AG08396 (cell line): ENCODE results near the gene GCNT2.
"Not testable (repeated sequence)": the region's sequence is repeated elsewhere in the genome, so short reads cannot be mapped to it uniquely, and the experiment has no call there.

ENCODE experiments used
- DNase-seq: peaks from one replicate; pipeline ENCODE4 v3.0.0; 2012; ENCODE audit warnings: low spot score, mixed read lengths

The GCNT2 gene

DNA sequence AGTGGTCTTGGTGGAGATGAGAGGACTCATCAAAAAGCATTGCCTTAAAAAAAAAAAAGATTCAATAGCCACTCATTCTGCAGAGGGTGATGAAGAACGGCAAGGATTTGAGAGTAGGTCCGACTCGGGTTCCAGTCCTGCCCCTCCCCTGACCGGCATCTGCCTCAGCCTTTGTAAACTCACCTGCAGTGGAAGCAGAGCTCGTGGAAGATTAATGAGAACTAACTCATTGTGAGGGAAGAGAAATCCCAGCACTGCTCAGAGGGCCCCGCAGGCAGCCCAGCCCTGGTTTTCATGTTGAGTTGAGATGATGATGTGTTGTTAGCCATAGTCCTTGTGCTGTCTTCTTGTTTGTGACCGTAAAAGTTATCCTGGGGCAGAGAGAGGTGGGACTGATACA is 59.4 kb downstream of the GCNT2 start:
- DNase-seq: no peak

DNA sequence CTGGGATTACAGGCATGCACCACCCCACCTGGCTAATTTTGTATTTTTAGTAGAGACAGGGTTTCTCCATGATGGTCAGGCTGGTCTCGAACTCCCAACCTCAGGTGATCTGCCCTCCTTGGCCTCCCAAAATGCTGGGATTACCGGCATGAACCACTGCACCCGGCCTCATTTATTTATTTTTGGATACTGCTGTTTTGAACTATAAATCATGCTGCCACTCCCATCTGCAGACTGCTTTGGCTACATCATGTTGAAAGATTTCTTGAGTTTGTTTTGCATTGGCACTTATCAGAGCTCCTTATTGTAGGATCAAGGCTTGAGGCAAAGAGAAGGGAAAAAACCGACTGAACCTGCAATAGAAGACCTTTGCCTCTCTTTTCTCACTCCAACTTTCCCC is 60.3 kb downstream of the GCNT2 start:
- not testable (repeated sequence) for DNase-seq

DNA sequence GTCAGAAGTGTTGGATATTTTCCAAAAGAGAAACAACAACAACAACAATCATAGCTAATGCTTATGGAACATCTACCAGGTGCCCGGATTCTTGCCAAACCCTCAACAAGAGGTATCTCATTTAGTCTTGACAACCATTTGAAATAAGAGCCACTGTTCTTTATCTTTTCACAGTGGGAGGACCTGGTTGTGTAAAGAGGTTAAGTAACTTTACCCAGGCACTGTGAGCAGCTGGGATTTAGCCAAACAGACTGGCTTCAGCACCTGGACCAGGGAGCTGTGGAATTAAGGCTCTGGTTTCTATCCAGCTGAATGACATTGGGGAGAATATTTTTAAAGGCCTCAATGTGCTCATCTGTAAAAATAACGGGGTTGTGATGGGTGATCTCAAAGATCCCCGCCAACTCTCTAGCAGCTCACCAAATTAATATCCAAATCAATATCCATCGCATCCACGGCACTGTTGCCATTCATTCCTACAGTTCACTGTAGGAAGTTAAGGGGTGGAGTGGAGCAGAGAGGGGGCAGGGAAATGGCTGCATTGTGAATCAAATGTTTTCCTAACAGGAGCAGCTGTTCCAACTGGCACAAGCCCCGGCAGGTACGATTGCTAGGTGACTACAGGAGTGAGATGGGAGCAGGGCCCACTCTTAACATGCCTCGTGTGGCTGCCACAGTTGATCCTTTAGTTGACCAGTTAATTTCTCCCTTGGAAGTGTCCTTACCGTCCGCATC is 61.8 kb downstream of the GCNT2 start:
- DNase-seq: no peak

DNA sequence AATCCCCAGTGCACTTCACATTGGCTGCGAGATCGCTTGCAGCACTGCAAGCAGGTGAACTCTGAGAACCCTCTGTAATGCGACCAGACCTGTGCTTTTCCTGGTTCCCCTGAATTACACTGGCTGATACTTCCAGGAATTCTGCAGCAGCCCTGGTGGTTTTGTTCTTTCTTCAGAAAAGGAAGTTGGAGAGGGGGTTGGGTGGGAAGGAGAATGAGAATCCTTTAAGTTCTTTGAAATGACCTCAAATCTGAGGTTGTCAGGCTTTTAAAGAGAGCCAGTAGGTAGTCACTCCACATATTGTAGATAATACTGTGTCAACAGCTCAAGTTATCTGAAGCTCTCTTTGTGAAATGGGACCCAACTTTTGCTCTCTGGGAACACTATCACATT is 62.4 kb downstream of the GCNT2 start:
- no peak for DNase-seq

DNA sequence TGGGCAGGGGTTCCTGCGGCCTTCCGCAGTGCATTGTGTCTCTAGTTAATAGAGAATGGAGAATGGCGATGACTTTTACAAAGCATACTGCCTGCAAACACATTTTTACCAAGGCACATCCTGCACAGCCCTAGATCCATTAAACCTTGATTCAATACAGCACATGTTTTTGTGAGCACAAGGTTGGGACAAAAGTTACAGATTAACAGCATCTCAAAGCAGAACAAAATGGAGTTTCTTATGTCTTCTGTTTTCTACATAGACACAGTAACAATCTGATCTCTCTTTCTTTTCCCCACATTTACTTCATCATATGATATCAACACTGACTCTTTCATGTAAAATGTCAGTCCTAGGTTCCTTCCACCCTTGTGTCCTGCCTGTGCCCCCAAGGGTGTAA is 63.5 kb downstream of the GCNT2 start:
- DNase-seq: no peak

DNA sequence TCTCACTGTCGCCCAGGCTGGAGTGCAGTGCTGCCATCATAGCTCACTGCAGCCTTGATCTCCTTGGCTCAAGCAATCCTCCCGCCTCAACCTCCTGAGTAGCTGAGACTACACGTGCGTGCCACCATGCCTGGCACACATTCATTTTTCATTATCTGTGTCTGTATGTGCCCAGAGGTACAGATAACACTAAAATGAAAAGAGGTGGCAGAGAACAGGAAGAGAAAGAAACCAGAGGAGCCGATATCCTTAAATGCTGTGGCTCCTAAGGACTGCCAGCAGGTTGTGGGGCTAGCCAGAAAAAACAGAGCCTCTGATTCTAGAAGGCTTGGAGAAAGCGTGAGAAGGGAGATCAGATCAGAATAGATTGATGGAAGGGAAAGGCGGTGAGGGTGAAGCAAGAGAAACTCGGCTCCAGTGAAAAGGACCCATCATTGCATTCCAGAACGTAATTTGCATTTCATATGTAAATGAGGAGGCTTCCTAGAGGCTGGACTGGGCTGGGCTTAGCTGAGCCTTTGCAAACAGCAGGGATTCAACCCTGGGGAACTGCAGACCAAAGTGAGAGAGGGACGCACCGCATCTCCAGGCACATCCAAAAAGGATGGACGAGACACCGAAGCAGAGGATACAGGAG is 64.2 kb downstream of the GCNT2 start:
- DNase-seq: no peak

DNA sequence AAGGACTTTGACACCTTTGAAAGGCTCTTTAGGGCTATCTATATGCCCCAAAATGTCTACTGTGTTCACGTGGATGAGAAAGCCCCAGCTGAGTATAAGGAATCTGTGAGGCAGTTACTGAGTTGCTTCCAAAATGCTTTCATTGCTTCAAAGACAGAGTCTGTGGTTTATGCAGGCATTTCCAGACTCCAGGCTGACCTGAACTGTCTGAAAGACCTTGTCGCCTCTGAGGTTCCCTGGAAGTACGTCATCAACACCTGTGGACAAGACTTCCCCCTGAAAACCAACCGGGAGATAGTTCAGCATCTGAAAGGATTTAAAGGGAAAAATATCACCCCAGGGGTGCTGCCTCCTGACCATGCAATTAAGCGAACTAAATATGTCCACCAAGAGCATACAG is 65.2 kb downstream of the GCNT2 start:
- no peak for DNase-seq

DNA sequence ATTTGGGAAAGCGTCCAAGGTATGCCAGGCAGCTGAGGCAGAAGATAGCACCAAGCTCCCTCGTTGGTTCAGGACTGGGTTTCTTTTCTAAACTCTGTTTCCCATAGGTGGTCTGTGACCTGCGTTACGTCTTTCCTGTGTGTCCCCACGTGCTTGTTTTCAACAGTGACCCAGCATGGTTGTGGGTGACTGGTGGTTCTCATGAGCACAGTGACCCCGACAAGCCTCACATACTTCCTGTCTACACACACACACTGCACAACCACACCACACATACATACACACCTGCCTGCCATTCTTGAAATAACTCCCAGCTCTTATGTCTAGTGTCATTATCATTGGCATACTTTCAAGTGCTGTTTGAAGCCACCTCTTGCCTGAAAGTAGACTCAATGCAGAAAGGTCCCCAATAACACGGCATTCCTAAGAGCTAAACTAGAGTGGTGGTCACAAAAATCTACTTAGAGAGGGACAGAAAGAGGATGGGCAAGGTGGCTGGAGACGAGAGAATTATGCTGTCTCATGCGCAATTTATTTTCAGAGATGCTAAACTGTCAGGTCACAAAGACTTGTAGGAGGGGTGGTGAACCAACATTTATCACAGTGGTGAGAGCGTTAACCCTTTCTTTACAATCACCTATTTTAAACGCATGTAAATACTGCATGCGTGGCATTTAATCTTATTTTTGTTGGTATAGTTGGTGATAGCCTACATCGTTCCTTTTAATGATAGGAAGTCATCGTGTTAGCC is 66.7 kb downstream of the GCNT2 start:
- no peak for DNase-seq

DNA sequence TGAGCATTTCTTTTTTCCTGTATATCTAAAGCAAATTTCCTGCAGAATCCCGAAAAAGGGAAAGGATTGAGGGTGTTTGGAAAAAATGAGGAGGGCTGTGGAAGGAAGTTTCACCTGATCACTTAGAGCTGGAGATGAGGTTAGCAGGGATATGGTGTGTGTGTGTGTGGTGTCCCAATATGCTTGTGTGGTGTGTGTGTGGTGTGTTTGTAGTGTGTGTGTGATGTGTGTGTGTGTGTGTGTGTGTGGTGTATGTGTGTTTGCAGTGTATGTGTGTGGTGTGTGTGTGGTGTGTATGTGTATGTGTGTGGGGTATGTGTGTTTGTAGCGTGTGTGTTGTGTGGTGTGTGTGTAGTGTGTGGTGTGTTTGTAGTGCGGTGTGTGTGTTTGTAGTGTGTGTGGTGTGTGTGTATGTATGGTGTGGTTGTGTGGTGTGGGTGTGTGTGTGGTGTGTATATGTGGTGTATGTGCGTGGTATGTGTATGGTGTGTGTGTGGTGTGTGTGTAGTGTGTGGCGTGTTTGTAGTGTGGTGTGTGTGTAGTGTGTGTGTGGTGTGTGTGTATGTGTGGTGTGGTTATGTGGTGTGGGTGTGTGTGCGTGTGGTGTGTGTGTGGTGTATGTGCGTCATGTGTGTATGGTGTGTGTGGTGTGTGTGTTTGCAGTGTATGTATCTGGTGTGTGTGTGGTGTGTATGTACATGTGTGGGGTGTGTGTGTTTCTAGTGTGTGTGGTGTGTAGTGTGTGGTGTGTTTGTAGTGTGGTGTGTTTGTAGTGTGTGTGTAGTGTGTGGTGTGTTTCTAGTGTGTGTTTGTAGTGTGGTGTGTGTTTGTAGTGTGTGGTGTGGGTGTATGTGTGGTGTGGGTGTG is 67.6 kb downstream of the GCNT2 start:
- no peak for DNase-seq

DNA sequence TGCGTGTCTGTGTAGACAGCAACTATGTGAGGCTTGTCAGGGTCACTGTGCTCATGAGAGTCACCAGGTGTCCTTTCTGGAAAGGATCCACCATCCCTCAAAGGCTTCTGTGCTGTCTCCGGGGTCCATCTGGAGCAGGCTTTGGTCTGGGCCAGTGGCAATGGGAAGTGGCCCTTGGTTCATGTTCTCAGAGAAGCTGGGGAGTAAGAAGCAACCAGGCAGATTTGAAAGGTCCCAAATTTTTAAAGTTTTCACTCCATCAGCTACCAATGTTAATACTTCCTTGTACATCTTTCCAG is 68.2 kb downstream of the GCNT2 start:
- DNase-seq: no peak

DNA sequence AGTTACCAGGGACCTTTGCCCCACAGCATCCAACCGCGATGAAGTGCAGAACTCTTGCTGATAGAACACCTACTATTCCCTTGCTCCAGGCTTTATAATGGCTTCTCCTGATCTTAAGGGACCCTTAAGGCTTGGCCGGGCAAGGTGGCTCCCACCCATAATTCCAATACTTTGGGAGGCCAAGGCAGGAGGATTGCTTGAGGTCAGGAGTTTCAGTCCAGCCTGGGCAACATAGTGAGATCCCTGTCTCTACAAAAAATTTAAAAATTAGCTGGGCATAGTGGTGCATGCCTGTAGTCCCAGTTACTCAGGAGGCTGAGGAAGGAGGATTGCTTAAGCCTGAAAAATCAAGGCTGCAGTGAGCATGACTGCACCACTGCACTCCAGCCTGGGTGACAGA is 68.8 kb downstream of the GCNT2 start:
- no peak for DNase-seq

DNA sequence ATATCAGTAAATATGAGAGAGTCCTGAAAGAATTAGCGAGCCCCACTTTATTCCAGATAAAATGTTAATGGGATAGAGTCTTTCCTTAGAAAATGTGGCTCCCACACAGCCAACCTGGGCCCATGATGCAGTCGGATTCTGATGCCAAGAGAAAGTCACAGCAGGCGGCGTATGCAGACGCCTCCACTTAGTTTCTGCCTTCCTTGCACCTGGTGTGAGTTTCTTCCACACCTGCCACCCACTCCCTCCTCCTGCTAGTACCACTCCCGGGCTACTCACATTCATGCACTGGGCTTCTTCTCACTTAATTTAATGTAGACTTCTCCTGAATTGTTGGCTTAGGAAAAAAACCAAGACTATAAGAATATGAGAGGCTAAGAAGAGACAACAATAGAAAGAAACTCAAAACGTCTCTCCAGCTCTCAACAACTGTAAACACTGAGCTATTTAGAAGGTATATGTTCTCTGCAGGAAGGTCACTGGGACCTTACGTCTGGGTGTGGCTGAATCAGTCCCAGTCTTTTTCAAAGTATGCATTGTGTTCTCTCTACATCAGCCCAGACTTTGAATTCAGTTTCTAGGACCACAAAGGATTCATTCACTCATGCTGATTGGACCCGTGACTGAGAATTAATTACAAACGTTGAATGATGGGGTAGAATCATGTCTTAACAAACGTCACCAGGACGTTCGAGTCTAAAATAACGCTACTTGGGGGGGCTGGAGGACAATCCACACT is 70.4 kb downstream of the GCNT2 start:
- DNase-seq: no peak

DNA sequence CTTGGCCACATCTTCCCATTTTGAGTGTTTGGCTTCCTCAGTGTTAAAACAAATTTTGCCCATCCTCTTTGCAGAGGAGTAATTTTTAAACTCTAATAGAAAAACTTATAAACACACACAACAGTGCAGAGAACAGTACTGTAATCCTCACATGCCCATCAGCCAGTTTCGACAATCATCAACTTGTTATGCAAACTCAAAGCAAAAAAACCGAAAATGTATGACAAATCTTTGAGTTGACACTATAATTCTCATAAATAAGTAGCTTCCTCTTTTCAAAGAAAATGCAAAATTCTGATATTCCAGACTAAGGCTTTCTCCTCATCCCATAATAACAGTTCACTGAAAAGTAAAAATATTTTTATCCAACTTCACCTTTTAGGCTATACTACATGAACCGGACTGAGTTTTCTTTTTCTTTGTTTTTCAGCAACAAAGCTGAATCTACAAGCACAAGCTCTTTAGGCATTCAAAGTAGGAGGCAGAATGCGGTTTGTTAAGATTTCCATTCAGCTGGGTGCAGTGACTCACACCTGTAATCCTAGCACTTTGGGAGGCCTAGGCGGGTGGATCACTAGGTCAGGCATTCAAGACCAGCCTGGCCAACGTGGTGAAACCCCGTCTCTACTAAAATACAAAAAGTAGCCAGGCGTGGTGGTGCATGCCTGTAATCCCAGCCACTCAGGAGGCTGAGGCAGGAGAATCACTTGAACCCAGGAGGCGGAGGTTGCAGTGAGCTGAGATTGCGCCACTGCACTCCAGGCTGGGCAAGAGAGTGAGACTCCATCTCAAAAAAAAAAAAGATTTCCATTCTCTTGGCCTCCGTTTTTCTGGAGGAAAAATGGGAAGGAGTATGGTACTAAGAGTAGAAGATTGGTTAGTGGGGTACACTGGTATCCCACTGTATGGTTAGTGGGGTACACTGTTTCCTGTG is 74.8 kb downstream of the GCNT2 start:
- DNase-seq: no peak

DNA sequence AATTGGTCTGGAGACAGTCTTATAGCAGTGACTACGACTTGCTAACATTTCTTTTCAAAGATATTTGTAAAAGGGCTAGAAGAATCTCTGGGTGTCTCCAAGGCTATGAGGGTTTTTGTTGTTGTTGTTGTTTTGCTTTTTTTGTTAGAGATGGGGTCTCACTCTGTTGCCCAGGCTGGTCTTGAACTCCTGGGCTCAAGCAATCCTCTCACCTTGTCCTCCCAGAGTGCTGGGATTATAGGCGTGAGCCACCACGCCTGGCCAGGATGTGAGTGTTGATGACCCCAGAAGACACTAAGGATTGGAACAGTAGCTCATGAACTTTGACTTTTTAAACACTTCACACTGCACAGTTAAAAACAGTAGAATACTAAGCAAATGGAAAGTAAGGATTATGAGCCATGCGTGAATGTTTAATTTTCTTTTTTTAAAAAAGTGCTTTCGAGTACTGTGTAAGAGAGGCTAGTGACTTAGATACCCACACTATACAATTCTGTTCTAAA is 76.4 kb downstream of the GCNT2 start:
- no peak for DNase-seq

DNA sequence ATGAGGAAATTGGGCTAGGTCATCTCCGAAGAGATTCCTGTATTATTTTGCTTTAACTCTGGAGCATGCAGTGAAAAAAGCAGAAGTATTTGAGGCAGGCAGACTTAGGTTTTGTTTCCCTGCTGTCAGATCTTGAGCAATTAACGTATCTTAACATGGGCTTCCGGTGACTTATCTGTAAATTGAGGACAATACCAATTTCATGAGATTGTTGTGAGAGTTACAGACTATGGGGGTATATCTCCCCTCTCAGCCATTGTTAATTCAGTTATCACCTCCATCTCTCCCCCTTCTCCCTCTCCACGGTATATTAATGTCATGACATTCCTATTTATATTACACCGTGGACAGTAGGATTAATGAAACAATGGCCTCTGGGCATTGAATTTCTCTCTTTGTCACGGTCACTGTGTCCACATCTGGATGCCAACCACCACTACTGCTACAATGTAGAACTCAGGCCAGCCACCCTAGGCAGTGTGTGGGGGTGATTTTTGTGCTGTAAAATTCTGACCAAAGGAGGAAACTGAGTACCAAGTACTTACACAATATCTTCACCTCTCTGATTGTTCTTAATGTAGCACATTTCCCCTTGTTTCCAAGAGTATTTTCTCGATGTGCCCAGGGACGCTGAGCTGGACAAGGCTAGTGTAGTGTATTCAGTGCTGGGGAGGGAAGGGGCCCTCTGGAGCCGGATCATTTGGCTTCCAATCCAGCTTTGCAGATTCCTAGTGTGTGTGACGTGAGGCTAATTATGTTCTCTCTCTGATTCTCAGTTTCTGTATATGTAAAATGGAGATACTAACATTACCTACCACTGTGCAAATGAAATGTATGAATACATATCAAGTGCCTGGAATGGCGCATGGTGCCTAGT is 77.2 kb downstream of the GCNT2 start:
- no peak for DNase-seq

DNA sequence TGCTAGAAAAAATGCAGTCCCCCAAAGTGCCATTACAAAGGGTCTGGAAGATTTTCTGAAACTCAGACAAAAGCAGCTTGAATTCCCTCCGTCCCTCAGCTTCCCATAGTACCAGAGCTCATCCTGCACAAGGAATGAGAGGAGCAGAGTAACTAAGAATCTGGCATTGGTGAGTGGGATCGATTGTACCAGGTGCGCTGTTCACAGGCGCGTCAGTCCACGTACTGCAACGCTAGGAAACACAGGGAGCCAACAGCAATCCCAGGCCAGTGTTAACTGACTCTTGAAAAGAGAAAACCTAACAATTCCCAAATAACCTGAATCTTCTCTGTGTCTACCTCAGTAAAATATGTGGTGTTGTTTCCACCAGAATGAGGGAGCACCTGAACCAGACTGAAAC is 77.9 kb downstream of the GCNT2 start:
- no peak for DNase-seq

DNA sequence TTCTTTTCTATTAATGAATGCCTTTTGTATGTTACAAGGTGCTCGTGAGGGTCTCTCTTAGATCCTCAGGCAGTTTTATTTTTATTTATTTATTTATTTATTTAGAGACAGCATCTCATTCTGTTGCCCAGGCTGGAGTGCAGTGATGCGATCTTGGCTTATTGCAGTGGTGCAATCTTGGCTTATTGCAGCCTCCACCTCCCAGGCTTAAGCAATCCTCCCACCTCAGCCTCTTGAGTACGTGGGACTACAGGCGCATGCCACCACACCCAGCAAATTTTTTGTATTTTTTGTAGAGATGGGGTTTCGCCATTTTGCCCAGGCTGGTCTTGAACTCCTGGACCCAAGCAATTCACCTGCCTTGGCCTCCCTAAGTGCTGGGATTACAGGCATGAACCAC is 79.5 kb downstream of the GCNT2 start:
- not testable (repeated sequence) for DNase-seq

DNA sequence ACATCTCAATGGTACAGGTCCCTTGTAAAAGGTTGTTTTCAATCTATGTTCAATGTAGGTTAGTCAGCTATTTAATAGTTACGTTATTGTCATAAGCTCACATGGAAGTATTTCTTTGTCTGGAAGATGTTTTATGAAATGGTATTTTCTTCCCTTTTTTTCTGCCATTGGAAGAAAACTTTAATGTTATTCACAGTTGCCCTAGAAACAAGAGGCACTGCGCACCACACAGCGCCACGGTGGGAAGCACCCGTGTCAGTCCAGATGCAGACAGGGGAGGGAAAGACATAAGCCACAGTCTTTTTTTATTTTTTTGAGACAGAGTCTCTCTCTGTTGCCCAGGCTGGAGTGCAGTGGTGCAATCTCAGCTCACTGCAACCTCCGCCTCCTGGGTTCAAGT is 82.1 kb downstream of the GCNT2 start:
- no peak for DNase-seq

DNA sequence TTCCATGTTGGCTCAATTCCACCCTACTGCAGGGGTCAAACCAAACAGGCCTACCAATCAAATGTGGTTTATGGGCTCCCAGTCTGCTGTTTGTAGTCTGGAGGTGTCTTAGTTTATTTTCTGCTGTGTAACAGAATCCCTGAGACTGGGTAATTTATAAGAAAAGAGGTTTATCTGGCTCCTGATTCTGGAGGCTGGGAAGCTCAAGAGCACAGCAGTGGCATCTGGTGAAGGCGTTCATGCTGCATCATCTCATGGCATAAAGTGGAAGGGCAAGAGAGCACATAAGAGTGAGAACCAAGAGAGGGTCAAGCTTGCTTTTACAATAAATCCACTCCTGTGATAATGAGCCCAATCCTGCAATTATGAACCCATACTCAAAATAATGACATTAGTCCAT is 87.9 kb downstream of the GCNT2 start:
- DNase-seq: no peak

DNA sequence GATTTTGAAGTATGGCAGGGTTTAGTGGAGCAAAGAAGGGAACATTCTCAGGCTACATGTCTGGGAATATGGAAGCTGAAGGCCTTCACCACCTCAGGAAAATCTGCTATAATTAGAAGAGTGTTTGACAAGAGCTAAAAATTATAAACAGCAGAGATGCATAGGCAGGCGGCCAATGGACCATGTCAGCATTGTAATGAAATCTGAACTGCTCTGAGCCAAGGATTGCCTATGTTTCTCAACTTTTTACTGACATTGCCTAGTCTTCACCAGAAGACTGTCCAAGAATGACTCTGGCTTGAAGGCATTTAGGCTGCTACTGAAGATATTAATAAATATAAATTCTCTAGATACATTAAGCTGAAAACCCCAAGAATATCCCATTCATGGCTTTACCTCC is 89.1 kb downstream of the GCNT2 start:
- DNase-seq: peak; percentile 45
